B cell (primary cell): Measurements from ENCODE around the gene RFC1. TPM values are rescaled to one million over a fixed set of nuclear protein-coding genes. Genes with fewer than 3 reads are reported as not detected.
"Not testable (repeated sequence)": the region's sequence is repeated elsewhere in the genome, so short reads cannot be mapped to it uniquely, and the experiment has no call there.

Experiments used
- ATAC-seq: fragments of 200-7000 bp; cut with Tn5 transposase; one replicate; pipeline ENCODE4 v1.10.0; 2021; ENCODE audit warnings: low read depth, mild to moderate bottlenecking, moderate number of reproducible peaks, moderate library complexity
- CTCF ChIA-PET: fragments of 350-600 bp; sonication (Branson Sonifier 250); formaldehyde crosslinking; loops from one replicate; lab custom pipeline; 2021; ENCODE audit warnings: antibody characterized with exemption, inconsistent platforms; lab: Charles Lee
- POLR2A ChIA-PET: fragments of 350-600 bp; sonication (Branson Sonifier 250); formaldehyde crosslinking; loops from one replicate; lab custom pipeline; 2021; ENCODE audit warnings: antibody characterized with exemption; lab: Charles Lee
- DNase-seq: peaks from one replicate; pipeline ENCODE4 v3.0.0; 2013
- H2AFZ ChIP-seq: 2 replicates; pipeline ENCODE4 v1.6.1; 2012; ENCODE audit warnings: mild to moderate bottlenecking, low read depth, low read length; ENCODE audit not compliant: insufficient read depth, poor library complexity, severe bottlenecking
- H3K27ac ChIP-seq, 2 donors: 1 replicate in 1 of 2; 2 replicates in 1 of 2; pipeline ENCODE4 v1.5.1; 2012 to 2013; ENCODE audit warnings: low read length in 2 of 2, mild to moderate bottlenecking in 2 of 2, moderate library complexity in 1 of 2
- H3K27me3 ChIP-seq, 4 experiments: fragments of 200-600 bp in 1 of 4; sonication (generic) in 1 of 4; replicated peaks in 1 of 4; 1 replicate in 2 of 4; 2 replicates in 2 of 4; pipeline versions ENCODE4 v1.6.1 to v1.7.0; 2013 to 2016; ENCODE audit warnings: low read length in 3 of 4, mild to moderate bottlenecking in 2 of 4, mixed read lengths in 1 of 4, moderate library complexity in 1 of 4; ENCODE audit not compliant: insufficient read depth in 4 of 4, control insufficient read depth in 3 of 4; ENCODE audit errors: control extremely low read depth in 1 of 4
- H3K36me3 ChIP-seq, 2 experiments: replicated peaks in 1 of 2; 1 replicate in 1 of 2; 2 replicates in 1 of 2; pipeline versions ENCODE4 v1.6.1 to v1.7.1; 2013; ENCODE audit warnings: low read length in 1 of 2; ENCODE audit not compliant: insufficient read depth in 2 of 2, control insufficient read depth in 1 of 2; ENCODE audit errors: control extremely low read depth in 1 of 2, extremely low read depth in 1 of 2
- H3K4me1 ChIP-seq, 2 donors: fragments of 200-600 bp in 1 of 2; sonication (generic) in 1 of 2; 1 replicate in 1 of 2; 2 replicates in 1 of 2; pipeline versions ENCODE4 v1.5.1 to v1.6.1; 2013 to 2017; ENCODE audit warnings: low read length in 2 of 2; ENCODE audit not compliant: control insufficient read depth in 2 of 2, insufficient read depth in 2 of 2
- H3K4me2 ChIP-seq: replicated peaks from 2 replicates; pipeline ENCODE3; 2012; ENCODE audit warnings: mild to moderate bottlenecking, low read depth, low read length; ENCODE audit not compliant: poor library complexity, severe bottlenecking
- H3K4me3 ChIP-seq, 5 experiments: fragments of 200-600 bp in 1 of 5; sonication (generic) in 1 of 5; 1 replicate in 3 of 5; 2 replicates in 2 of 5; pipeline versions ENCODE4 v1.5.1 to v1.7.0; 2011 to 2016; ENCODE audit warnings: low read length in 4 of 5, mild to moderate bottlenecking in 4 of 5, low read depth in 2 of 5, control low read depth in 1 of 5, moderate library complexity in 1 of 5; ENCODE audit not compliant: insufficient read depth in 1 of 5; ENCODE audit errors: control extremely low read depth in 1 of 5, extremely low read depth in 1 of 5
- H3K79me2 ChIP-seq: fragments of 200-600 bp; sonication (generic); one replicate; pipeline ENCODE4 v1.6.0; 2016; ENCODE audit warnings: low read length; ENCODE audit not compliant: control insufficient read depth, insufficient read depth
- H3K9ac ChIP-seq: fragments of 200-600 bp; sonication (generic); 2 replicates; pipeline ENCODE4 v1.6.1; 2017; ENCODE audit warnings: mild to moderate bottlenecking, low read length, moderate library complexity
- H3K9me3 ChIP-seq, 3 donors: one replicate each; pipeline versions ENCODE4 v1.6.1 to v1.7.1; 2013; ENCODE audit warnings: low read length in 2 of 3; ENCODE audit not compliant: control insufficient read depth in 2 of 3, insufficient read depth in 1 of 3; ENCODE audit errors: control extremely low read depth in 1 of 3
- H4K20me1 ChIP-seq: 2 replicates; pipeline ENCODE4 v1.6.0; 2012; ENCODE audit warnings: mild to moderate bottlenecking, low read length; ENCODE audit not compliant: insufficient read depth, control insufficient read depth, poor library complexity, severe bottlenecking
- H3K27ac Mint-ChIP-seq: one replicate; pipeline ENCODE4 v1.8.0; 2021; ENCODE audit warnings: mixed read lengths
- H3K27me3 Mint-ChIP-seq: one replicate; pipeline ENCODE4 v1.8.0; 2021; ENCODE audit warnings: mixed read lengths
- H3K4me1 Mint-ChIP-seq: one replicate; pipeline ENCODE4 v1.8.0; 2021; ENCODE audit warnings: mixed read lengths
- H3K4me3 Mint-ChIP-seq: one replicate; pipeline ENCODE4 v1.8.0; 2021; ENCODE audit warnings: mixed read lengths
- H3K9me3 Mint-ChIP-seq: one replicate; pipeline ENCODE4 v1.8.0; 2022; ENCODE audit warnings: mixed read lengths; ENCODE audit not compliant: insufficient read depth
- WGBS: methylation state at CpG from one replicate; pipeline ENCODE4 v1.1.5; 2013; ENCODE audit warnings: missing lambda C conversion rate; ENCODE audit not compliant: insufficient coverage; 5-methylcytosine and 5-hydroxymethylcytosine counted together
- intact Hi-C: fragments of 100-400 bp; cut with micrococcal nuclease; formaldehyde crosslinking; loops from one replicate; pipeline ENCODE4 v1.10.0; 2022
- polyA plus RNA-seq: library from polyadenylated mRNA; depleted of rRNA; stranded (reverse); fragments of >200 nt; gene quantifications from 2 replicates; pipeline ENCODE4 v1.2.3, GENCODE V29; 2012
- total RNA-seq, 2 donors: library from RNA; stranded (reverse); fragments of 120-200 nt in 1 of 2; gene quantifications; 1 replicate in 1 of 2; 2 replicates in 1 of 2; pipeline versions ENCODE4 v1.2.3 to v1.2.4, GENCODE V29; 2013 to 2022
- TF ChIP-seq, protein P1 (sequence below): fragments of 200-600 bp; IDR thresholded peaks from one replicate; pipeline ENCODE4 v1.8.0; 2022; ENCODE audit warnings: antibody characterized with exemption, mild to moderate bottlenecking

RFC1 gene
- total and polyA plus RNA-seq, 2 donors (not counting 1 experiment from before 2014, with no cell fraction given) = 14.9 to 55.1 TPM

- Histone ChIP-seq H4K20me1 (no peaks in the 10 kb centered on the region), H3K9ac (no peak overlapping the region), H3K4me3 (no peak overlapping the region), H3K27ac (no peak overlapping the region), H3K4me1 (no peaks in the 10 kb centered on the region), H2AFZ (no peak overlapping the region), H3K9me3 (no peaks in the 10 kb centered on the region), H3K27me3 (no peaks in the 10 kb centered on the region), H3K4me2 (no peak overlapping the region), H3K79me2 (no peaks in the 10 kb centered on the region), H3K36me3 (peaks cover 2 to 62% of the 10 kb centered on the region in 2 experiments)
- H3K27me3 Mint-ChIP-seq = no peaks in the 10 kb centered on the region
- H3K9me3 Mint-ChIP-seq = no peaks in the 10 kb centered on the region
- ATAC-seq (no peak), DNase-seq (no peak)
- WGBS = 100% methylated on average over 2 of the region's 8 CpGs
- H3K4me3 Mint-ChIP-seq = no peak overlapping the region
- TF ChIP-seq, protein P1, sequence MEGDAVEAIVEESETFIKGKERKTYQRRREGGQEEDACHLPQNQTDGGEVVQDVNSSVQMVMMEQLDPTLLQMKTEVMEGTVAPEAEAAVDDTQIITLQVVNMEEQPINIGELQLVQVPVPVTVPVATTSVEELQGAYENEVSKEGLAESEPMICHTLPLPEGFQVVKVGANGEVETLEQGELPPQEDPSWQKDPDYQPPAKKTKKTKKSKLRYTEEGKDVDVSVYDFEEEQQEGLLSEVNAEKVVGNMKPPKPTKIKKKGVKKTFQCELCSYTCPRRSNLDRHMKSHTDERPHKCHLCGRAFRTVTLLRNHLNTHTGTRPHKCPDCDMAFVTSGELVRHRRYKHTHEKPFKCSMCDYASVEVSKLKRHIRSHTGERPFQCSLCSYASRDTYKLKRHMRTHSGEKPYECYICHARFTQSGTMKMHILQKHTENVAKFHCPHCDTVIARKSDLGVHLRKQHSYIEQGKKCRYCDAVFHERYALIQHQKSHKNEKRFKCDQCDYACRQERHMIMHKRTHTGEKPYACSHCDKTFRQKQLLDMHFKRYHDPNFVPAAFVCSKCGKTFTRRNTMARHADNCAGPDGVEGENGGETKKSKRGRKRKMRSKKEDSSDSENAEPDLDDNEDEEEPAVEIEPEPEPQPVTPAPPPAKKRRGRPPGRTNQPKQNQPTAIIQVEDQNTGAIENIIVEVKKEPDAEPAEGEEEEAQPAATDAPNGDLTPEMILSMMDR = no peak
- no peak overlapping the region for H3K27ac Mint-ChIP-seq
- H3K4me1 Mint-ChIP-seq = no peaks in the 10 kb centered on the region
- CTCF ChIA-PET = no interaction called here
- POLR2A ChIA-PET = no interaction called here
- intact Hi-C loops = no loop called here
These were observed 70.4 kb downstream of the RFC1 start for GRCh38 chr4:39295784-39296183.

DNA sequence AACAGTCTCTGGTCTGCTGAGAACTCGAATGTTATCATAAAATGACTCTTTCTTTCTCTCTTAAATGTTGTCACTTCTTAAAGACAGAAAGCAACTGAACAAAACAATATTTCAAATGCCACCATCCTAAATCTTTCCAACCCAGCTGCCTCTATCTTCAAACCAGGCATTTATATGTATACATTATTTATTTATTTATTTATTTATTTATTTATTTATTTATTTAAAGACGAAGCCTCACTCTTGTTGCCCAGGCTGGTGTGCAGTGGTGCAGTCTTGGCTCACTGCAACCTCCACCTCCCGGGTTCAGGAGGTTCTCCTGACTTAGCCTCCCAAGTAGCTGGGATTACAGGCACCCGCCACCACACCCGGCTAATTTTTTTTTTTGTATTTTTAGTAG, 73.7 kb downstream of the RFC1 start:
- H3K9ac ChIP-seq, CTCF ChIA-PET, H3K4me1 Mint-ChIP-seq, H3K4me3 ChIP-seq, DNase-seq, H2AFZ ChIP-seq, intact Hi-C loops, H3K79me2 ChIP-seq, H3K4me3 Mint-ChIP-seq, H3K4me1 ChIP-seq, H3K9me3 ChIP-seq, POLR2A ChIA-PET, H3K27me3 ChIP-seq, ATAC-seq, H4K20me1 ChIP-seq, H3K27ac ChIP-seq, H3K9me3 Mint-ChIP-seq, H3K4me2 ChIP-seq, H3K27ac Mint-ChIP-seq, H3K27me3 Mint-ChIP-seq: not testable (repeated sequence)
- 100% methylated on average over 1 of the region's 5 CpGs for WGBS
- H3K36me3 ChIP-seq = peaks cover 7 to 67% of the 10 kb centered on the region in 2 experiments
